ENCODE measurements around the gene KIR3DL3.
"Not testable (repeated sequence)": the region's sequence is repeated elsewhere in the genome, so short reads cannot be mapped to it uniquely, and the experiment has no call there.

Gene KIR3DL3

GRCh38 chr19:54704928-54705327 lies 19.3 kb upstream of the KIR3DL3 start:
- Histone ChIP-seq H3K4me3 (ENCODE audit: low read depth in 1 of 2, low read length in 2 of 2) (no peak overlapping the region), H3K36me3 (ENCODE audit: insufficient read depth, low read length) (no peaks in the 10 kb centered on the region), H3K27ac (ENCODE audit: low read depth, low read length) (no peak overlapping the region), H3K9ac (ENCODE audit: low read length) (no peak overlapping the region), H3K9me3 (ENCODE audit: low read length) (no peaks in the 10 kb centered on the region), H3K4me1 (ENCODE audit: insufficient read depth, low read length) (no peaks in the 10 kb centered on the region), H3K27me3 (ENCODE audit: control insufficient read depth in 1 of 2, insufficient read depth in 2 of 2, low read length in 2 of 2) (no peaks in the 10 kb centered on the region)

- H3K36me3 ChIP-seq (ENCODE audit: insufficient read depth, low read length): no peaks in the 10 kb centered on the region
- H3K27ac ChIP-seq (ENCODE audit: low read depth, low read length): no peak overlapping the region
- H3K9me3 ChIP-seq (ENCODE audit: low read length): no peaks in the 10 kb centered on the region
- H3K4me1 ChIP-seq (ENCODE audit: insufficient read depth, low read length): no peaks in the 10 kb centered on the region
- H3K4me3 ChIP-seq (ENCODE audit: low read depth in 1 of 2, low read length in 2 of 2): no peak overlapping the region
- no peak overlapping the region for H3K9ac ChIP-seq (ENCODE audit: low read length)
- no peaks in the 10 kb centered on the region for H3K27me3 ChIP-seq (ENCODE audit: control insufficient read depth in 1 of 2, insufficient read depth in 2 of 2, low read length in 2 of 2)
Measured at GRCh38 chr19:54707962-54708361, 16.3 kb upstream of the KIR3DL3 start.

GRCh38 chr19:54708781-54709180 lies 15.5 kb upstream of the KIR3DL3 start:
- H3K9ac ChIP-seq (ENCODE audit: low read length): no peak overlapping the region
- H3K9me3 ChIP-seq (ENCODE audit: low read length): no peaks in the 10 kb centered on the region
- no peaks in the 10 kb centered on the region for H3K4me1 ChIP-seq (ENCODE audit: insufficient read depth, low read length)
- no peaks in the 10 kb centered on the region for H3K27me3 ChIP-seq (ENCODE audit: control insufficient read depth in 1 of 2, insufficient read depth in 2 of 2, low read length in 2 of 2)
- no peaks in the 10 kb centered on the region for H3K36me3 ChIP-seq (ENCODE audit: insufficient read depth, low read length)
- no peak overlapping the region for H3K4me3 ChIP-seq (ENCODE audit: low read depth in 1 of 2, low read length in 2 of 2)
- no peak overlapping the region for H3K27ac ChIP-seq (ENCODE audit: low read depth, low read length)

GRCh38 chr19:54709212-54709948 lies 14.9 kb upstream of the KIR3DL3 start:
- no peaks in the 10 kb centered on the region for H3K27me3 ChIP-seq (ENCODE audit: control insufficient read depth in 1 of 2, insufficient read depth in 2 of 2, low read length in 2 of 2)
- H3K36me3 ChIP-seq (ENCODE audit: insufficient read depth, low read length): no peaks in the 10 kb centered on the region
- H3K4me1 ChIP-seq (ENCODE audit: insufficient read depth, low read length): no peaks in the 10 kb centered on the region
- H3K4me3 ChIP-seq (ENCODE audit: low read depth in 1 of 2, low read length in 2 of 2): no peak overlapping the region
- H3K27ac ChIP-seq (ENCODE audit: low read depth, low read length): no peak overlapping the region
- H3K9me3 ChIP-seq (ENCODE audit: low read length): no peaks in the 10 kb centered on the region
- no peak overlapping the region for H3K9ac ChIP-seq (ENCODE audit: low read length)

- not testable (repeated sequence) for H3K9ac ChIP-seq (ENCODE audit: low read length); H3K4me1 ChIP-seq (ENCODE audit: insufficient read depth, low read length); H3K27me3 ChIP-seq (ENCODE audit: control insufficient read depth in 1 of 2, insufficient read depth in 2 of 2, low read length in 2 of 2); H3K4me3 ChIP-seq (ENCODE audit: low read depth in 1 of 2, low read length in 2 of 2); H3K9me3 ChIP-seq (ENCODE audit: low read length); H3K36me3 ChIP-seq (ENCODE audit: insufficient read depth, low read length); H3K27ac ChIP-seq (ENCODE audit: low read depth, low read length)
Measured at GRCh38 chr19:54709956-54710355, 14.3 kb upstream of the KIR3DL3 start.

- Histone ChIP-seq H3K4me1 (ENCODE audit: insufficient read depth, low read length) (no peaks in the 10 kb centered on the region), H3K9ac (ENCODE audit: low read length) (no peak overlapping the region), H3K27ac (ENCODE audit: low read depth, low read length) (no peak overlapping the region), H3K9me3 (ENCODE audit: low read length) (no peaks in the 10 kb centered on the region), H3K27me3 (ENCODE audit: control insufficient read depth in 1 of 2, insufficient read depth in 2 of 2, low read length in 2 of 2) (no peaks in the 10 kb centered on the region), H3K36me3 (ENCODE audit: insufficient read depth, low read length) (no peaks in the 10 kb centered on the region), H3K4me3 (ENCODE audit: low read depth in 1 of 2, low read length in 2 of 2) (no peak overlapping the region)
Measured at GRCh38 chr19:54724644-54725043, 402 bp downstream of the KIR3DL3 start.

- Histone ChIP-seq H3K27ac (ENCODE audit: low read depth, low read length) (no peak overlapping the region), H3K36me3 (ENCODE audit: insufficient read depth, low read length) (no peaks in the 10 kb centered on the region), H3K27me3 (ENCODE audit: control insufficient read depth in 1 of 2, insufficient read depth in 2 of 2, low read length in 2 of 2) (no peaks in the 10 kb centered on the region), H3K4me3 (ENCODE audit: low read depth in 1 of 2, low read length in 2 of 2) (no peak overlapping the region), H3K9ac (ENCODE audit: low read length) (no peak overlapping the region), H3K4me1 (ENCODE audit: insufficient read depth, low read length) (no peaks in the 10 kb centered on the region), H3K9me3 (ENCODE audit: low read length) (no peaks in the 10 kb centered on the region)
Measured at GRCh38 chr19:54725321-54725720, 1.1 kb downstream of the KIR3DL3 start.

- H3K4me1 ChIP-seq (ENCODE audit: insufficient read depth, low read length): no peaks in the 10 kb centered on the region
- no peak overlapping the region for H3K27ac ChIP-seq (ENCODE audit: low read depth, low read length)
- no peak overlapping the region for H3K4me3 ChIP-seq (ENCODE audit: low read depth in 1 of 2, low read length in 2 of 2)
- H3K36me3 ChIP-seq (ENCODE audit: insufficient read depth, low read length): no peaks in the 10 kb centered on the region
- no peaks in the 10 kb centered on the region for H3K27me3 ChIP-seq (ENCODE audit: control insufficient read depth in 1 of 2, insufficient read depth in 2 of 2, low read length in 2 of 2)
- no peak overlapping the region for H3K9ac ChIP-seq (ENCODE audit: low read length)
- no peaks in the 10 kb centered on the region for H3K9me3 ChIP-seq (ENCODE audit: low read length)
Measured at GRCh38 chr19:54727562-54727961, 3.3 kb downstream of the KIR3DL3 start.

GRCh38 chr19:54728167-54728566 lies 3.9 kb downstream of the KIR3DL3 start:
- H3K4me3 ChIP-seq (ENCODE audit: low read depth in 1 of 2, low read length in 2 of 2): no peak overlapping the region
- H3K27ac ChIP-seq (ENCODE audit: low read depth, low read length): no peak overlapping the region
- H3K9ac ChIP-seq (ENCODE audit: low read length): no peak overlapping the region
- no peaks in the 10 kb centered on the region for H3K9me3 ChIP-seq (ENCODE audit: low read length)
- H3K4me1 ChIP-seq (ENCODE audit: insufficient read depth, low read length): no peaks in the 10 kb centered on the region
- no peaks in the 10 kb centered on the region for H3K36me3 ChIP-seq (ENCODE audit: insufficient read depth, low read length)
- no peaks in the 10 kb centered on the region for H3K27me3 ChIP-seq (ENCODE audit: control insufficient read depth in 1 of 2, insufficient read depth in 2 of 2, low read length in 2 of 2)

- no peak overlapping the region for H3K27ac ChIP-seq (ENCODE audit: low read depth, low read length)
- no peak overlapping the region for H3K4me3 ChIP-seq (ENCODE audit: low read depth in 1 of 2, low read length in 2 of 2)
- no peaks in the 10 kb centered on the region for H3K36me3 ChIP-seq (ENCODE audit: insufficient read depth, low read length)
- no peaks in the 10 kb centered on the region for H3K4me1 ChIP-seq (ENCODE audit: insufficient read depth, low read length)
- no peaks in the 10 kb centered on the region for H3K9me3 ChIP-seq (ENCODE audit: low read length)
- H3K9ac ChIP-seq (ENCODE audit: low read length): no peak overlapping the region
- no peaks in the 10 kb centered on the region for H3K27me3 ChIP-seq (ENCODE audit: control insufficient read depth in 1 of 2, insufficient read depth in 2 of 2, low read length in 2 of 2)
Measured at GRCh38 chr19:54729416-54730188, 5.4 kb downstream of the KIR3DL3 start.

GRCh38 chr19:54731191-54731590 lies 6.9 kb downstream of the KIR3DL3 start:
- no peak overlapping the region for H3K9ac ChIP-seq (ENCODE audit: low read length)
- H3K27ac ChIP-seq (ENCODE audit: low read depth, low read length): no peak overlapping the region
- H3K36me3 ChIP-seq (ENCODE audit: insufficient read depth, low read length): no peaks in the 10 kb centered on the region
- H3K9me3 ChIP-seq (ENCODE audit: low read length): no peaks in the 10 kb centered on the region
- no peak overlapping the region for H3K4me3 ChIP-seq (ENCODE audit: low read depth in 1 of 2, low read length in 2 of 2)
- H3K4me1 ChIP-seq (ENCODE audit: insufficient read depth, low read length): no peaks in the 10 kb centered on the region
- H3K27me3 ChIP-seq (ENCODE audit: control insufficient read depth in 1 of 2, insufficient read depth in 2 of 2, low read length in 2 of 2): no peaks in the 10 kb centered on the region

- not testable (repeated sequence) for H3K36me3 ChIP-seq (ENCODE audit: insufficient read depth, low read length); H3K9me3 ChIP-seq (ENCODE audit: low read length); H3K4me1 ChIP-seq (ENCODE audit: insufficient read depth, low read length); H3K27me3 ChIP-seq (ENCODE audit: control insufficient read depth in 1 of 2, insufficient read depth in 2 of 2, low read length in 2 of 2); H3K4me3 ChIP-seq (ENCODE audit: low read depth in 1 of 2, low read length in 2 of 2); H3K27ac ChIP-seq (ENCODE audit: low read depth, low read length); H3K9ac ChIP-seq (ENCODE audit: low read length)
Measured at GRCh38 chr19:54738306-54738705, 14.1 kb downstream of the KIR3DL3 start, which contains the start of gene KIR2DL3. KIR2DL3 (plus strand) TSS chr19:54738513; CDS start chr19:54738546, 33 bp downstream.
